Measurements from ENCODE around the gene DRC1. TPM values are rescaled to one million over a fixed set of nuclear protein-coding genes. Genes with fewer than 3 reads are reported as not detected.

DRC1 gene
- polyA plus RNA-seq, 1 donor from 2014 or later = 0.16 TPM

- no peak overlapping the region for H2AFZ ChIP-seq (ENCODE audit: low read depth, low read length)
- no peaks in the 10 kb centered on the region for H4K20me1 ChIP-seq (ENCODE audit: insufficient read depth)
- no peaks in the 10 kb centered on the region for H3F3A ChIP-seq (ENCODE audit: insufficient read depth, low read length, poor library complexity, severe bottlenecking)
- TF ChIP-seq TAF1 (IDR thresholded peaks at IDR 0.05; ENCODE audit: low read depth) (no peak), POLR2AphosphoS5 (IDR thresholded peaks at IDR 0.05) (no peak), MXI1 (conservative IDR thresholded peaks at IDR 0.05; ENCODE audit: poor library complexity, severe bottlenecking) (no peak), EP300 (conservative IDR thresholded peaks at IDR 0.05; ENCODE audit: poor library complexity, severe bottlenecking) (no peak), REST (IDR thresholded peaks at IDR 0.05; ENCODE audit: borderline replicate concordance) (no peak), RAD21 (conservative IDR thresholded peaks at IDR 0.05) (no peak), EZH2 (IDR thresholded peaks at IDR 0.05; ENCODE audit: borderline replicate concordance, insufficient read depth, low read length, poor library complexity, severe bottlenecking) (no peak)
- H3K4me3 ChIP-seq (ENCODE audit: low read length) = no peak overlapping the region
- H3K9me2 ChIP-seq (ENCODE audit: insufficient read depth, low read length) = no peaks in the 10 kb centered on the region
- no peaks in the 10 kb centered on the region for H3K79me2 ChIP-seq (replicated peaks; ENCODE audit: insufficient read depth, low read length)
- no peaks in the 10 kb centered on the region for H3K9me3 ChIP-seq (ENCODE audit: low read length)
- no peak overlapping the region for H3K4me2 ChIP-seq (ENCODE audit: low read length)
- H3K36me3 ChIP-seq (ENCODE audit: insufficient read depth, low read length) = no peaks in the 10 kb centered on the region
- no peak overlapping the region for H3K9ac ChIP-seq (ENCODE audit: low read length)
- no peaks in the 10 kb centered on the region for H3K27me3 ChIP-seq (ENCODE audit: insufficient read depth, low read depth, low read length)
- no peak overlapping the region for H3K27ac ChIP-seq (ENCODE audit: low read length)
Measured at GRCh38 chr2:26484579-26484978, 82.9 kb downstream of the DRC1 start.

GRCh38 chr2:26485099-26485498 lies 83.4 kb downstream of the DRC1 start:
- Histone ChIP-seq H3K79me2 (replicated peaks; ENCODE audit: insufficient read depth, low read length) (no peaks in the 10 kb centered on the region), H4K20me1 (ENCODE audit: insufficient read depth) (no peaks in the 10 kb centered on the region), H3K4me3 (ENCODE audit: low read length) (no peak overlapping the region), H3K9me2 (ENCODE audit: insufficient read depth, low read length) (no peaks in the 10 kb centered on the region), H3K36me3 (ENCODE audit: insufficient read depth, low read length) (no peaks in the 10 kb centered on the region), H3K27ac (ENCODE audit: low read length) (no peak overlapping the region), H3K27me3 (ENCODE audit: insufficient read depth, low read depth, low read length) (no peaks in the 10 kb centered on the region), H3F3A (ENCODE audit: insufficient read depth, low read length, poor library complexity, severe bottlenecking) (no peaks in the 10 kb centered on the region), H3K4me2 (ENCODE audit: low read length) (no peak overlapping the region), H2AFZ (ENCODE audit: low read depth, low read length) (no peak overlapping the region), H3K9ac (ENCODE audit: low read length) (no peak overlapping the region), H3K9me3 (ENCODE audit: low read length) (no peaks in the 10 kb centered on the region)
- TF ChIP-seq RAD21 (conservative IDR thresholded peaks at IDR 0.05) (no peak), SMC3 (conservative IDR thresholded peaks at IDR 0.05; ENCODE audit: poor library complexity) (no peak), POLR2AphosphoS5 (IDR thresholded peaks at IDR 0.05) (no peak), EZH2 (IDR thresholded peaks at IDR 0.05; ENCODE audit: borderline replicate concordance, insufficient read depth, low read length, poor library complexity, severe bottlenecking) (no peak), TAF1 (IDR thresholded peaks at IDR 0.05; ENCODE audit: low read depth) (no peak), MXI1 (conservative IDR thresholded peaks at IDR 0.05; ENCODE audit: poor library complexity, severe bottlenecking) (no peak), EP300 (conservative IDR thresholded peaks at IDR 0.05; ENCODE audit: poor library complexity, severe bottlenecking) (no peak), CTCF (IDR thresholded peaks at IDR 0.05; ENCODE audit: poor library complexity, severe bottlenecking) (no peak), REST (IDR thresholded peaks at IDR 0.05; ENCODE audit: borderline replicate concordance) (no peak)

Measured in neural cell (in vitro differentiated cells).